HG02970 (cell line): Measurements from ENCODE around the gene MED13L.

ENCODE experiments used
- ATAC-seq: cut with Tn5 transposase; IDR thresholded peaks from one replicate; pipeline ENCODE4 v1.9.1; 2021; ENCODE audit warnings: mild to moderate bottlenecking, moderate library complexity, moderate number of reproducible peaks; ENCODE audit not compliant: unreplicated experiment, low FRiP score

Gene MED13L

DNA sequence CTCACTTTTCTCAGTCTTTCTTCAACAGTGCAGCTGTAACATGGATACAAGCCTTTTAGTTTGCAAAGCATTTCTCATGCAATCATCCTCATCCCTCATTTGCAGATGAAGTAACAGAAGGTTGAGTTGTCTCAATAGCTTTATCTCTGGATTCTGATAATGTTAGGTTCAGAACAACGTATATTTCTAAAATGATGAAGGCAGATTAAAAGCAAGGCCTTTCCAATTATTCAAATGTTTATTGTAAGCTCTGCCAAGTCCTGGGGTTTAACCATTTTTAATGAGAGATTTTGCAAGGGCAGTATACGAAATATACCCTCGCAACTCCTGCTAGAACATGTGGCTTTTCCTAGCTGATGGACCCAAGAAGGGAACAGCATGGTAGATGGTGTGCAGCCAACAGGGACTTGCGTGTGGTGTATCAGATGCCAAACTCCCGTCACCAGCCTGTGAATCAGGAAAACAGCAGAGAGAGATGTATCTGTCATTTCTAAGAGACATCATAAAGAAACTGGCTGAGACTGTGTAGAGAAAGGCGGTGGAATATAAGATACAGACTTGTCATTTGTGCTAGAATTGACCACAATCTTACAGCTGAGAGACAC is 319.7 kb downstream of the MED13L start:
- ATAC-seq, result no peak

DNA sequence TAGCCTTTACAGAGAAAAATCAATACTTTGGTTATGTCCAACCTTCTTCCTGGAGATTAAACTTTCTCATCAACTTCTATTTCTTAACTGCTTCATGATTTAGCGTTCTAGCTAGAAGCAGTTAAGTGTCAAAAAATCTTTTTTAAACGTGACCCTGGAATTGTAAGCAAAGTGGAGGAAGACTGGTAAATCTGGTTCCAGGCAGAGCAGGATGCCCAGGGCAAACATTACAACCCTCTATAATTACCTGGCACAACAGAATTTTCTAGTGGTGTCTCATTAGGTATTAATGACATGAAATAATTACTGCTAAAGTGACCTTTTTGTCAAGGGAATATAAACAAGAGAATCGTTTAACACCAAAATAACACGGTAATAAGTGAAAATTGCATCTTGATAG is 320.8 kb downstream of the MED13L start:
- ATAC-seq, result no peak

DNA sequence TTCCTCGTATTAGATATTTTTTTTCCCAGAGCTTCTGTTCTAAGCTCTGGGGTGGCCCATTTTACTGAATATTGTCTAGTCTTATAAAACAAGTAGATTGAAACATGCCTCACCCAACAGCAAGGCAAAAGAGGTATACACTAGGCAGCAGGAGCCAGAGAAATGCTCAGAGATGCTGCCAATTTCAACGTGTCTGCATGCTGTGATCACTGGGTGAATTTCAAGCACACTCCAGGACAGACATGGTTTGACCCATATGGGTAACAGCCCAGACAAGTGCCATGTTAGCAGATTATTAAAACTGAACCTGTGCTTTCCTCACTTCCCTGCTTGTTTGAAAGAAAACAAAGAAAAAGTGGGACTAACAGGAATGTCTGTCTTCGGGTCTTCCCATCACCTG is 321.3 kb downstream of the MED13L start:
- ATAC-seq, result no peak

DNA sequence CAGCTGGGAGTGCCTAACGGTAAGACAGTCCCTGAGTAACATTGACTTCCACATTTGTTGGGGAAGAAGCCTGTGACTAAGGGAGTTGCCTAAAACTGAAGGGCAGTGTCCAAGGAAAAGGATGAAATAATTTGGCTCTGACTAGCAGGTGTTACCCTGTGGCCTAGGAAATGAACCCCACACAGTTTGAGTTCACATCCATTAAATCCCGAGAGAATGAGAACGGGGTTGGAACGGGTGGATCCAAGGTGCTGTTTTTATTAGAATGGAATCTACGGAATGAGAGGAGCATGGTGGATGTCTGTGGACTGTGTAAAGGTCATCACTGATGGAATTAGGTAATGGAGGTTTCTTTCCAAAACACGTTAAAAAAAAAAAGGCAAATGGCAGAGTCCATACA is 324.0 kb downstream of the MED13L start:
- no peak for ATAC-seq

DNA sequence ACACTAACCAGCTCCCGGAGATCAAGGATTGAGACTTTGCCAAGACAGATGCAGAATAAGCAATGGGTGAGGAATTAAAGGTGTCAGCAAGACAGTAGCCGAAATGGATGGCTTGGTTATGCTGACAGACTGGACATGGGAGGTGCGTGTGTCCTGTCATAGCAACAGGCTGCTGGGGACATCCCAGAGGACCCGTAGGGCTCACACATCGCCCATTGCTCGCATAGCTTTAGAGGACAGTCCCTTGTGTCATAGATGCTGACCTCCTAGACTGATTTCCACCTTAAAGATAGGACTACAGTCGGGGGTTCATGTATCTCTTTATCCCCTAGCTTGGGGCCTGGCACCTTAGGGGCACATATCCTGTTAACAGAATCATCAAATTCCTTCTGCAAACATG is 324.5 kb downstream of the MED13L start:
- no peak for ATAC-seq

DNA sequence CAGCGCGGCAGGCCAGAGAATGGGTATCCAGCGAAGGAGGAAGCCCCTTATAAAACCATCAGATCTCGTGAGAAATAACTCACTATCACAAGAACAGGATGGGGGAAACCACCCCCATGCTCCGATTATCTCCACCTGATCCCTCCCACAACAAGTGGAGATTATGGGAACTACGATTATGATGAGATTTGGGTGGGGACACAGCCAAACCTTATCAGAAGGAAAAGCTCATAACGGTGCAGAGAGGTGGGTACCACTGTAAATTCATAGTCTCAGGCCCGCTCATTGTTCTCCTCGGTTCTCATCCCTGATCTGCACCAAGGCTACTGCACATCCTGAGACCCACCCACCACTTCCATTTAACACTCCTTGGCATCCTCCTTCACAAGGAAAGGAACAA is 326.5 kb downstream of the MED13L start:
- ATAC-seq, result no peak

DNA sequence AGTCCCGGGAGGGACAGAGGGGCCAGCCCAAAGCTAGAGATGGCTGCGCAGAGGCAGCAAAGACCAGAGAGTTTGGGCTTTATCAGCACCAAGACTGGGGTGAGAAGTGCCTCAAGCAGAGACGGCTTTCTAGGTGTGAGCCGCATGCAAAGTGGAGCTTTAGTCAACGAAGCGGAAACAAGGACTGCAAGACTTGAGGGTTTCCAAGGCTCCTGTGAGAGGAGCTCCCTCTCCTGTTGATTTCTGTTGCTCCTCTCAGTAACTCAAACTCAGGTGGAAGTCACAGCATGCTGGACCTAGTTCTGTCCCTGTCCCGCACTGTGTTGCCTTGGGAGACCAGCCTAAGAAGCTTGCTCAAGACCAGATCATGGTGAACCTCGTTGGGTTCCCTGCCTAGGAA is 327.8 kb downstream of the MED13L start:
- ATAC-seq, result no peak

DNA sequence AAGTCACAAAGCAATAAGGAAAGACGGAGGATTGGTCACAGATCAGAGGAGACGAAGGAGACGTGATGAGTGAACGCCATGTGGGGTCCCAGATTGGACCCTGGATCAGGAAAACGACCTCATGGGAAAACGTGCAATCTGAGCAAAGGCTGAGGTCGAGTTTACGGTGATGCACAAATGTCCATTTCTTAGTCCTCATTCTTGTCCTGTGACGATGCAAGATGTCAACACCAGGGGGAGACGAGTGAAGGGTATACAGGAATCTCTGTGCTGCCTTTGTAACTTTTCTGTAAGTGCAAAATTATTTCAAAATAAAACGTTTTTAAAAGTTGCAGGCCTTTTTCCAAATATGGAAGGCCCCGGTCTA is 329.8 kb downstream of the MED13L start:
- no peak for ATAC-seq

DNA sequence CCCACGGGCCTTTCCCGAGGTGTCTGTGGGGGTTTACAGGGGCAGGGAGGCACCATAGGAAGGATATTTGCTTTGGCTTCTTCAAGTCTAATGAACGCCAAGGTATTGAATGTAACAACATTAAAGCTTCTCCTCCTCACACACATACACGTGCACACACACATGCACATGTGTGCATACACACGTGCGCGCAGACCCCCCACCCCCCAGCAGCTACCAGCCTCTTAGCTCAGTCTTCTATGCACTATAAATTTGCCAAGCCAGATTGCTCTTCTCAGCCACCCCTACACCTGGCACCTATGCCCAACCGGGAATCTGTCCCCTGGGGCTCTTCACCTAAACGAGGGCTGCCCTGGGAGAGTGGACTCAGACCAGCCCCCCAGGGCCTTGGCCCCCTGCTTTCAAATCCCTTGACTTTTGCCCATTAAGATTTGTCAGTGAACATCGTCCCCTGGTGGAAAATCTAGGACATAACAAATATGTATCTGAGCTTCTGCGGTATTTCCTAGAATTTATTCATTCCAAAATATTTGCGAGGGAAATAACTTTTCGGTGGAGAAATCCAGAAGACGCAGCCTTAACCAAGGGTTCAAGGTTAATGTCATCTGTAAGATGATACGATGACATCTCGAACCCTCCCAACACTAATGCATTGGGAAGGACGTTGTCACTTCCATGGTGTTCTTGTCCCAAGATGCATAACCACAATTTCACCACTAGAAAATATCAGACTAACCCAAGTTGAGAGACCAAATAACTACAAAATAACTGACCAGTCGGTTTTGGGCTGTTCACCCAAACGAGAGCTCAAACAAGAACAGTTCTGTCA is 330.4 kb downstream of the MED13L start:
- ATAC-seq, result no peak

DNA sequence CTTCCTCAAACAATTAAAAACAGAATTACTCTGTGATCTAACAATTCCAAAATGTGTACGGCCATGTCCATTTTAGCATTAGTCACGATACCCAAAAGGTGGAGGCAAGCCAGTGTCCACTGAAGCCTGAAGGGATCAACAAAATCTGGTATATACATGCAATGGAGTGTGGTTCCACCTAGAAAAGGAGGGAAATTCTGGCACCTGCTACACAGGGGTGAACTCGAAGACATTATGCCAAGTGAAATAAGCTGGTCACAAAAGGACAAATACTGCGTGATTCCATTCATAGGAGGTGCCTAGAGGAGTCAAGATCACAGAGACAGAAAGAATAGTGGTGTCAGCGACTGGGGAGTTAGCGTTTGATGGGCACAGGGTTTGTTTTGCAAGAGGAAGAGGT is 331.4 kb downstream of the MED13L start:
- no peak for ATAC-seq

DNA sequence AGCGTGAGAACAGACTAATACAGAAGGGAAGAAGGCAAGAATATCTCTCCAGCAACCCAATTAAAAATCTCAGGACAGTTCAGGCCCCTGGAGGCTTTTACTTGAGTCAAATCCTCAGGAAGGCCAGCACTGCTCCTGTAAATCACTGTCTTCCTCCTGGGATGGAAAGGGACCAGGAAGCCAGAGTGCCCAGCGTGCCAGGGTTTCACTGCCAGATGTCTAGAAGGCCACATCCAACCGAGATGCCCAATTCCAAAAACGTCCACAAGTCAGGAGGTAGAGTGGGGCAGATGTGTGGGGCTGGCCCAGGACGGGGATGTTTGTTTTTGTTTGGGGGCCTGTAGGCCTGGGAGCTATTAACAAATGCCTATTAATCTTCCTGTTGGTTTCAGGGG is 332.0 kb downstream of the MED13L start:
- ATAC-seq, result no peak

DNA sequence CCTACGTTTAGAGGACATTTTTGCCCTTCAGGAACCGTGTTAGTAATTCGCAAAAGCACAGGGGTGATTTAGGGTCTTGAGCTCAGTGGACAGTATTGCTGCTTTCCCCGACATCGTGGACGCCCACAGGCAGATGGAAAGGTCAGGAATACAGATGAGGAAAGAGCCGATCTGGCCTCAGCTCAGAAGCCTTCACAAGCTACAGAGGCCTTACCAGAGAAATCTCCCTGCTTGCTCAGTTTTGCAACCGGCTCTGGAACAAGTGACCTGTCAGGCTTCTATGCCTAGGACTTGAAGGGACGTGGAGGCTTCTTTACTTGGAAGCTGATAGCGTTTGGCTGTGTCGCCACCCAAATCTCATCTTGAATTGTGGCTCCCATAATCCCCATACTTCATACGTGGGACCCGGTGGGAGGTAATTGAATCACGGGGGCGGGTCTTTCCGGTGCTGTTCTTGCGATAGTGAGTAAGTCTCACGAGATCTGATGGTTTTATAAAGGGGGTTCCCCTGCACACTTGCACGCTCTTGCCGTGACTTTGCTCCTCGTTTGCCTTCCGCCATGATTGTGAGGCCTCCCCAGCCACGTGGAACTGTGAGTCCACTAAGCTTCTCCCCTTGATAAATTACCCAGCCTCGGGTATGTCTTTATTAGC is 332.5 kb downstream of the MED13L start:
- ATAC-seq, result no peak

DNA sequence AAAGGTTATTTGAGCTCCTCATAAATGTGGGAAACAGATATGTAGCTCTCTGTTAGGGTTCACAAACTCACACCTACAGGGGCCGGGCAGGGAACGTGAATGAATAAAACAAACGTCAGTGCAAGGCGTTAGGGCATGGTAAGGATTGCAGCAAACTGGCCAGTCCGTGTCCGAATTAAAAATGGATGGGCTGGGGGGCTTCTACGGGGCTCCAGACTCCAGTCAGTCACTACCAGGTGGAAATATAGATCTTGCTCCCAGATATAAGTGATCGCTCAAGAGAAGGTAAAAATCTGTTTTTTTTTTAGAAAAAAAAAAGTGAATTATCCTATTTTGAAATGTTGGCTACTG is 333.1 kb downstream of the MED13L start:
- ATAC-seq, result no peak

DNA sequence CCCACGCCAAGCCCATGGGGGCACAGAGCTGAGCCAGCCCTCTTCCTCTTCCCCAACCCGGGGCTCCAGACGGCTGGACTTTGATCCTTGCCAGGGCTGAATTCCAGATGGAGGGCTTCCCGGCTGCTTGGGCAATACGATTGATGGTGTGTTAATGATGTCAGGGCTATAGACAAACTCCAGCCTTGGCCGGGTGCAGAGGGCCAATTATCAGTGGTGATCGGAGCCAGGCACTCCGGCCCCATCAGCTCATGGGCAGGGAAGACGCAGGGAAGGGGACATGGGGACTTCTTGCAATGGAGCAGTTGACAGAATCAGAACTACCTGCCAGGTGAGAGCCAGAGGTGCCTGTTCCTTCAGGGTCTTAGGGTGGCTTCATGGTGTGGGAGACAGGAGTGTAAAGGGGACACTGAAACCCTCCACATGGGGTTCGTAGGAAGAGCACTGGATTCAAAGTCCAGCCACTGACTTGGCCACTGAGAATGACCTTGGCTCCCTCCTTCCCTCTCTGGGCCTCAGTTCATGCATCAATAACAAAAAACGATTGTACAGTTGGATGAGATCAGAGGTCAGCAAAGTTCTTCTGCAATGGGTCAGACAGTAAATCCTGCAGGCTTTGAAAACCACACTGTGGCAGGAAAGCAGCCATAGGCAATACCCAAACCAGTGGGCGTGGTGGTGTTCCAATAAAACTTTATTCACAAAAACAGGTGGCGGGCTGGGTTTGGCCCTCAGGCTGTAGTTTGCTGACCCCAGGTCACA is 333.7 kb downstream of the MED13L start:
- no peak for ATAC-seq

DNA sequence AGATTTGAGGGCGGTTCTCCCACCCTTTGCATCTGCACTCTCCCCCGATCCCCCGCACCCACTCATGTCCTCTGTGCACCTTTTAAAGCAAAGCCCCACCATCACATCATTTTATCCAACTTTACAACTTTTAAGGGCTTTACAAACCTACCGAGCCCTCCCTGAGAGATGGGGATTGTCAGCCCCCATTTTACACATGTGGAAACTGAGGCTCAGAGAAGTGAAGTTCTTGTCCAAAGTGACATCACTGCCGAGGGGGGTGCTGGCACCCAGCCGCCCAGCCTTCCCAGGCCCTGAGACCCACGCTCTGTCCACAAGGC is 334.2 kb downstream of the MED13L start:
- ATAC-seq, result no peak

DNA sequence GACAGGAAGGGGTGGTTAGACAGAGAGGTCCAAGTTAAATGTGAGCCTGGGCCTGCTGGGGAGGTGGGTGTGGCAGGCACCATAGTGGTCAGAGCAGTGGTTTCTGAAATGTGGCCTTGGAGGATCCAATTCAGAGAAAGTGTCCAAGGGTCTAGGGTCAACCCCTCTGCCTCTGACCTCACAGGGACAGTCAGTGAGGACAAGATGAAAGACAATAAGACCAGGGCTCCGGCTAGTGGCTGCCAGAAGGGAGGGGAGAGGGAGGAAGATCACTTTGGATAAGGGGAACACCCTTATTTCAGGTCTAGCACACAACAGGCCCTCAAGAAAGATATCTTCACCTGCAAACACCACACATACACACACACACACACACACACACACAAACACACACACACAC is 335.1 kb downstream of the MED13L start:
- ATAC-seq, result no peak

DNA sequence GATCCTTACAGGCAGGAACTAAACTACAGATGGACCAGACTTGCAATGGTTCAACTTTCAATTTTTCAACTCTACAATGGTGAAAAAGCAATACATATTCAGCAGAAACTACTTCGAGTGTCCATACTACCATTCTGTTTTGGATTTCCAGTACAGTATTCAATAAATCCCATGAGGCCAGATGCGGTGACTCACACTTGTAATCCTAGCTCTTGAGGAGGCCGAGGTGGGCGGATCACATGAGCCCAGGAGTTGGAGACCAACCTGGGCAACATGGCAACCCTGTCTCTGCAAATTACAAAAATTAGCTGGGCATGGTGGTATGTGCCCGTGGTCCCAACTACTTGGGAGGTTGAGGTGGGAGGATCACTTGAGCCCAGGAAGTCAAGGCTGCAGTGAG is 336.1 kb downstream of the MED13L start:
- no peak for ATAC-seq

DNA sequence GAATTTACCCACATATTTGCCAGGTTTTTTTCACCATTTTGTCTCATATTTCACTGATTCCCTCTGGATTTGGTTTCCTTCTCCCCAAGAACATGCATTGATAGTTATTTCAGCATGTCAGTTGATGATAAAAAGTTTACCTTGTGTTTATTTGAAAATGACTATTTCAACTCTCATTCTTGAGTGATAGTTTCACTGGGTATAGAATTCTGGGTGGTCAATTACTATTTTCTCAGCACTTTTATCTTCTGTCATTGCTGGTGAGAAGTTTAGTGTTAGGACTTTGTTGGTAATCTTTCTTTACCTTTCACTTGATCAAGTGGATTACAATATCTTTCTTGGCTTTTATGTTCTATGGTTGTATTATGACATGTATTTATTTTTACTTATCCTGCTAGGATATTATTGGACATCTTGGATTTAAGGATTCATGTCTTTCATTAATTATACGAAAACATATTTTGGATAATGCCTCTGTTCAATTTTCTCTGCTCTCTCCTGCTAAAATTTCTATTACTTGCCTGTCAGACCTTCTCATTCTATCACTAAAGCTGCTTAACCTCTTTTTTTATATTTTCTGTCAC is 338.6 kb downstream of the MED13L start:
- ATAC-seq, result no peak

DNA sequence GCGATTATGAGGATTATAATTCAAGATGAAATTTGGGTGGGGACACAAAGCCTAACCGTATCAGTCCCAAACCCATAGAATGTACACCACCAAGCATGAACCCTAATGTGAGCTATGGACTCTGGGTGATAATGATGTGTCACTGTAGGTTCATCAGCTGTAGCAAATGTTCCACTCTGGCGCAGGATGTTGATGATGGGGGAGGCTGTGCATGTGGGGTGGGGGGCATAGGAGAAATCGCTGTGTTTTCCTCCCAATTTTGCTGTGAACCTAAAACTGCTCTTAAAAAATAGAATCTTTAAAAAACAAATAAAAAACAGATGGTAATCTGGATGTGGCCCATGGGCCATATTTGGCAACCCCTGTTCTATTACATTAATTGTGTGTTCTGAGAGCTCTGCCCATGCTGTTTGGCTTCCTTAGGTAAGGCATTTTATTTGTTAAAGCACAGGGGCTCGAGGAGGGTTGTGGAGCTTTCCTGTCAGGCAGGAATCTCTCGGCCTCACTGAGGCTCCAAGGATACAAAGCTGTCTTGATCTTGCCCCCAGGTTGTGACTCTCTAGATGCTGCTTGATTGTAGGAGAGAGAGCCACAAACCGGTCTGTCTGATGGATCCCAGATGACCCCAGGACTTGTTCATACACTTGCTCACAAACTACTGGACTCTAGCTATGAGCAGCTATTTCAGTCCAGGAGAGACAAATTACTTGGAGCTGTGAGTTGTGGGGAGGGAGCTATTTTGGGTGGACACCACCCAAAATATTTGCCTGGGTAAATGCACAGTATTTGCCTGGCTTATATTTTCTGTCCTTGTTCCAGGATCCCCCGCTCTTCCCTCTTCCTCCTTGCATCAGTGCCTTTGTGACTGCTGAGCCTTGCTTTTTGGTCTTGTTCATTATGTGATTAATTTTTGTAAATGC is 340.2 kb downstream of the MED13L start:
- no peak for ATAC-seq

DNA sequence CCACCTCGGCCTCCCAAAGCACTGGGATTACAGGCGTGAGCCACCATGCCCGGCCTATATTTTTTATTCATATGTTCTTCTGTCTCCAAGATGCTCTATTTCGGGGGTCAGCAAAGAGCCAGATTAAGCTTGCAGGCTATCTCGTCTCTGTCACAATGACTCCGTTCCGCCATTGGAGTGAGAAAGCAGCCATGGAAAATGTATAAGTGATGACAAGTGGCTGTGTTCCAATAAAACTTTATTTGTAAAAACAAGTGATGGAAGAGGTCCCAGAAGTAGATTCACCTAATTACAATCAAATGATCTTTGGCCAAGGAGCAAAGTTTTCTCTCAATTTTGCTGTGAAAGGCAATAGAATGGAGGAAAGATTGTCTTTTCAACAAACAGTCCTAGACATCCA is 342.6 kb downstream of the MED13L start:
- ATAC-seq, result no peak
